HG03095 (cell line): ENCODE data around the gene ZNF33B.
"Not testable (repeated sequence)": the region's sequence is repeated elsewhere in the genome, so short reads cannot be mapped to it uniquely, and the experiment has no call there.

Source experiments
- ATAC-seq: cut with Tn5 transposase; IDR thresholded peaks from one replicate; pipeline ENCODE4 v1.9.1; 2021; ENCODE audit warnings: moderate library complexity; ENCODE audit not compliant: unreplicated experiment

ZNF33B gene

GRCh38 chr10:42618424-42618823, 19.9 kb downstream of the ZNF33B start:
- ATAC-seq = no peak

GRCh38 chr10:42615419-42615818, 23.0 kb downstream of the ZNF33B start:
- no peak for ATAC-seq

GRCh38 chr10:42609872-42610271, 28.5 kb downstream of the ZNF33B start:
- ATAC-seq = no peak

- ATAC-seq = no peak
Measured at GRCh38 chr10:42598249-42598873, 40.0 kb downstream of the ZNF33B start.

GRCh38 chr10:42596196-42596595, 42.2 kb downstream of the ZNF33B start:
- ATAC-seq = no peak

GRCh38 chr10:42594246-42594650, 44.1 kb downstream of the ZNF33B start:
- ATAC-seq = no peak

GRCh38 chr10:42593284-42593683, 45.1 kb downstream of the ZNF33B start:
- ATAC-seq = no peak

GRCh38 chr10:42583828-42584227, 54.5 kb downstream of the ZNF33B start:
- ATAC-seq = no peak

GRCh38 chr10:42578019-42578418, 60.4 kb downstream of the ZNF33B start:
- no peak for ATAC-seq

GRCh38 chr10:42576338-42576737, 62.0 kb downstream of the ZNF33B start:
- ATAC-seq = no peak

- no peak for ATAC-seq
Measured at GRCh38 chr10:42574336-42574735, 64.0 kb downstream of the ZNF33B start.

GRCh38 chr10:42556931-42557330, 81.4 kb downstream of the ZNF33B start:
- ATAC-seq = no peak

- not testable (repeated sequence) for ATAC-seq
Measured at GRCh38 chr10:42553576-42553975, 84.8 kb downstream of the ZNF33B start.

- ATAC-seq = peak; percentile 35
Measured at GRCh38 chr10:42553064-42553407, 85.3 kb downstream of the ZNF33B start.

- ATAC-seq = peak; percentile 94
Measured at GRCh38 chr10:42552188-42553063, 85.9 kb downstream of the ZNF33B start.

GRCh38 chr10:42551582-42552187, 86.7 kb downstream of the ZNF33B start:
- peak; percentile 8 for ATAC-seq

- ATAC-seq = no peak
Measured at GRCh38 chr10:42549851-42550250, 88.5 kb downstream of the ZNF33B start.

GRCh38 chr10:42548254-42548653, 90.1 kb downstream of the ZNF33B start:
- no peak for ATAC-seq

- no peak for ATAC-seq
Measured at GRCh38 chr10:42544945-42545344, 93.4 kb downstream of the ZNF33B start.

GRCh38 chr10:42543840-42544372, 94.5 kb downstream of the ZNF33B start:
- no peak for ATAC-seq
